ENCODE results near the gene PSKH1.

PSKH1 gene

GRCh38 chr16:67877064-67877463, 16.0 kb upstream of the PSKH1 start:
- H3K9me3 ChIP-seq, result no peaks in the 10 kb centered on the region
- peaks cover 4% of the 10 kb centered on the region for H3K4me1 ChIP-seq
- H3K36me3 ChIP-seq, result peaks cover 57% of the 10 kb centered on the region
- TF ChIP-seq CTCF (IDR thresholded peaks at IDR 0.05; ENCODE audit: low read depth, low read length), result no peak
- no peak overlapping the region for H3K4me3 ChIP-seq (ENCODE audit: low read depth, low read length)
- H3K27me3 ChIP-seq, result no peaks in the 10 kb centered on the region
- no peak for DNase-seq

- Histone ChIP-seq H3K4me1 (peaks cover 4% of the 10 kb centered on the region), H3K36me3 (peaks cover 68% of the 10 kb centered on the region), H3K27me3 (no peaks in the 10 kb centered on the region), H3K4me3 (ENCODE audit: low read depth, low read length) (no peak overlapping the region), H3K9me3 (no peaks in the 10 kb centered on the region)
- DNase-seq, result no peak
- TF ChIP-seq CTCF (IDR thresholded peaks at IDR 0.05; ENCODE audit: low read depth, low read length), result no peak
Observed at GRCh38 chr16:67878232-67878631, 14.8 kb upstream of the PSKH1 start.

- Histone ChIP-seq H3K4me1 (peaks cover 3% of the 10 kb centered on the region), H3K9me3 (no peaks in the 10 kb centered on the region), H3K4me3 (ENCODE audit: low read depth, low read length) (no peak overlapping the region), H3K36me3 (peaks cover 74% of the 10 kb centered on the region), H3K27me3 (no peaks in the 10 kb centered on the region)
- no peak for TF ChIP-seq CTCF (IDR thresholded peaks at IDR 0.05; ENCODE audit: low read depth, low read length)
- no peak for DNase-seq
Observed at GRCh38 chr16:67878846-67879245, 14.2 kb upstream of the PSKH1 start.

- Histone ChIP-seq H3K4me3 (ENCODE audit: low read depth, low read length) (no peak overlapping the region), H3K36me3 (peaks cover 78% of the 10 kb centered on the region), H3K27me3 (no peaks in the 10 kb centered on the region)
Observed at GRCh38 chr16:67879462-67879861, 13.6 kb upstream of the PSKH1 start.

GRCh38 chr16:67879936-67880335, 13.1 kb upstream of the PSKH1 start:
- no peak for DNase-seq
- Histone ChIP-seq H3K4me1 (peaks cover 2% of the 10 kb centered on the region), H3K4me3 (ENCODE audit: low read depth, low read length) (no peak overlapping the region), H3K27me3 (no peaks in the 10 kb centered on the region), H3K9me3 (no peaks in the 10 kb centered on the region), H3K36me3 (peaks cover 78% of the 10 kb centered on the region)
- no peak for TF ChIP-seq CTCF (IDR thresholded peaks at IDR 0.05; ENCODE audit: low read depth, low read length)

More at GRCh38 chr16:67879462-67879861, 13.6 kb upstream of the PSKH1 start:
- no peaks in the 10 kb centered on the region for H3K4me1 ChIP-seq
- DNase-seq, result no peak
- no peak for TF ChIP-seq CTCF (IDR thresholded peaks at IDR 0.05; ENCODE audit: low read depth, low read length)
- H3K9me3 ChIP-seq, result no peaks in the 10 kb centered on the region

GRCh38 chr16:67880584-67880983, 12.5 kb upstream of the PSKH1 start:
- TF ChIP-seq CTCF (IDR thresholded peaks at IDR 0.05; ENCODE audit: low read depth, low read length), result no peak

More at GRCh38 chr16:67880584-67880983, 12.5 kb upstream of the PSKH1 start:
- H3K36me3 ChIP-seq, result peaks cover 78% of the 10 kb centered on the region
- DNase-seq, result no peak
- no peaks in the 10 kb centered on the region for H3K9me3 ChIP-seq
- H3K4me1 ChIP-seq, result peaks cover 7% of the 10 kb centered on the region
- no peak overlapping the region for H3K4me3 ChIP-seq (ENCODE audit: low read depth, low read length)
- H3K27me3 ChIP-seq, result no peaks in the 10 kb centered on the region
